Psoas muscle (tissue), 8 donors: Measurements from ENCODE around the gene CADM1. TPM values are rescaled to one million over a fixed set of nuclear protein-coding genes. Genes with fewer than 3 reads are reported as not detected.
A peak's percentile ranks its signal among the peaks of the same experiment; 100 is the strongest.

Experiments
- ATAC-seq, 4 donors: fragments of 200-7000 bp; cut with Tn5 transposase; one replicate each; pipeline ENCODE4 v1.9.1; 2020; ENCODE audit warnings: moderate library complexity in 3 of 4, mild to moderate bottlenecking in 2 of 4
- DNase-seq, 2 donors: peaks; one replicate each; pipeline ENCODE4 v3.0.0-alpha.2; 2020
- H3K27ac ChIP-seq: fragments of 200-600 bp; one replicate; pipeline ENCODE4 v1.8.0; 2022
- H3K27me3 ChIP-seq, 3 donors: fragments of 200-600 bp in 1 of 3; one replicate each; pipeline versions ENCODE4 v1.6.1 to v1.8.0; 2013 to 2022; ENCODE audit warnings: low read length in 2 of 3, mild to moderate bottlenecking in 2 of 3, moderate library complexity in 1 of 3; ENCODE audit not compliant: insufficient read depth in 3 of 3
- H3K36me3 ChIP-seq, 2 donors: fragments of 200-600 bp in 1 of 2; one replicate each; pipeline versions ENCODE4 v1.6.1 to v1.8.0; 2013 to 2022; ENCODE audit warnings: low read depth in 1 of 2, mild to moderate bottlenecking in 1 of 2, moderate library complexity in 1 of 2; ENCODE audit not compliant: insufficient read depth in 1 of 2
- H3K4me1 ChIP-seq: fragments of 200-600 bp; one replicate; pipeline ENCODE4 v1.8.0; 2022
- H3K4me3 ChIP-seq: fragments of 200-600 bp; one replicate; pipeline ENCODE4 v1.8.0; 2022; ENCODE audit warnings: mild to moderate bottlenecking
- H3K9me3 ChIP-seq: fragments of 200-600 bp; one replicate; pipeline ENCODE4 v1.8.0; 2022
- CTCF ChIP-seq: fragments of 200-600 bp; IDR thresholded peaks from one replicate; pipeline ENCODE4 v1.8.0; 2022; ENCODE audit warnings: antibody characterized with exemption
- WGBS, 3 donors: extraction: QIAGEN DNeasy Blood & Tissue Kit; methylation state at CpG; one replicate each; pipeline versions ENCODE4 v1.1.6 to v1.1.7; 2013; 5-methylcytosine and 5-hydroxymethylcytosine counted together
- intact Hi-C, 2 donors: fragments of 100-400 bp; cut with DNase I; formaldehyde crosslinking; loops; one replicate each; pipeline versions ENCODE4 v1.11.0 to v1.14.2; 2022
- polyA plus RNA-seq, 3 donors: library from polyadenylated mRNA; stranded (reverse); fragments of 200-250 nt; gene quantifications; one replicate each; pipeline ENCODE4 v1.2.3, GENCODE V29; 2013
- total RNA-seq, 4 donors: library from RNA; stranded (reverse); fragmentation: NEBNext Ultra II Directional in 2 of 4; extraction: Animal tissue kit (Norgen Biotek cat#: 25700) in 2 of 4; gene quantifications; one replicate each; pipeline versions ENCODE4 v1.2.1 to v1.2.4, GENCODE V29; 2021 to 2023
- donor health status: healthy with polysubstance abuse.
- donor health status: DM: no; HTN: no; CAD: no; lungs with moderate emphysema.
- donor health status: Bipolar disorder and iron deficiency.
- donor health status: healthy.
- donor health status: DM: yes; HTN: yes; CAD: no.
- donor health status: DM: no; HTN: no; CAD: no.
- donor health status: DM: no; HTN: no; CAD: no.
- donor health status: DM: yes; HTN: yes; CAD: no.

The CADM1 gene
- total and polyA plus RNA-seq, 7 donors, result 3.1 to 12.4 (median 9.5) TPM

DNA sequence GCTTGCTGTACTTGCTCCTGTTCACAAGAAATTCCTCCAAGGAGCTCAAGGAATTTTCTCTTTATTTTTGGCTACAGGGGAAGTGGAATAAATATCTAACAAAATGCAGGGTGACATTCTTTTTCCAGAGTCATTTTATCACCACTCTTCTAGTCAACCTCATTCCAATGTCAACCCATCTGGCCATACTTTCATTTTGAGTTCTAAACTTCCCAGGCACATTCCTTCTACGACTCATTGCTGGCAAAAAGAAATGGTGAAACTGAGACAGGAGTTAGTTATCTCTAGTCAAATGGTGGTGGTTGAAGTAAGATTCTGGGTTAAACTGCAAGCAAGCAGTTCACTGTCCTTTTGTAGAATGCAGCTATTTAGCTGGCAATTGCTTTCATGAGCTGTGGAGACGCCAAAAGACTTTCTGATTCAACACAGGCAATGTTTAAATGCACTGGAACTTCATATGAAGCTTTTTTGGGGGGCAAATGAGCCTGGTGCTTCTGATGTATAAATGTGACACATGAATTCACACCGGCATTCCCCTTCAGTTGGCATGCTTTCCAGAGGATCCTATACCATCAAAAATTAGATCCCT is 304.6 kb downstream of the CADM1 start:
- ATAC-seq (no peak), DNase-seq (no peak)
- Histone ChIP-seq H3K27me3 (no peaks in the 10 kb centered on the region), H3K4me3 (no peak overlapping the region), H3K9me3 (no peaks in the 10 kb centered on the region), H3K36me3 (no peaks in the 10 kb centered on the region), H3K27ac (no peak overlapping the region), H3K4me1 (peaks cover 10% of the 10 kb centered on the region)
- no peak for TF ChIP-seq CTCF
- WGBS, 3 donors, result 50 to 66% (median 54%) methylated on average over 3 of the region's 3 CpGs
- intact Hi-C loops, result no loop called here

DNA sequence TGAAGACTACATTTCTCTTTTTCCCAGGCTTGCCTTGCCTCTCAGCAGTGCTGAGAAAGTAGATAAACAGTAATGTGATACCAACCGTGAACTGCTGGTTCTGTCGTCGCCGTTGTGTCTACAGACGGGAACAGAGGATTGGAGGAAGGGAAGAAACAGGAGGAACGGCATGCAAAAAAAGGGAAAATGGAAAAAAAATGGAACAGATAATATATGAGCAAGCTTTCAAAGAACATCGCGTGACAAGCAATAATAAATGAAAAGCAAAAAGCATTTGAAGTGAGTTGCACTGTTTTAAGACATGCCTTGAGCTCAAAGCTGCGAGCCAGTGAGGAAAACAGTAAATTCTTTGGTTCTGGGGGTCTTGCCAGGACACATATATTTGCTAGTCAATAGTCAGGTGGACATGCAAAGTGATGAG is 305.9 kb downstream of the CADM1 start:
- Histone ChIP-seq H3K9me3 (no peaks in the 10 kb centered on the region), H3K36me3 (no peaks in the 10 kb centered on the region), H3K27me3 (no peaks in the 10 kb centered on the region), H3K27ac (peak overlapping the region; percentile 50), H3K4me3 (no peak overlapping the region), H3K4me1 (peaks cover 10% of the 10 kb centered on the region)
- DNase-seq, result no peak
- peak; percentile 50 to 77 (median 64) for ATAC-seq
- intact Hi-C loops, result no loop called here
- no peak for TF ChIP-seq CTCF
- 54 to 64% (median 61%) methylated on average over 9 of the region's 9 CpGs for WGBS, 3 donors

GRCh38 chr11:115197433-115197832 is 306.8 kb downstream of the CADM1 start:
- Histone ChIP-seq H3K9me3 (no peaks in the 10 kb centered on the region), H3K4me3 (no peak overlapping the region), H3K27ac (peak overlapping the region; percentile 50), H3K36me3 (no peaks in the 10 kb centered on the region), H3K4me1 (peaks cover 10% of the 10 kb centered on the region), H3K27me3 (no peaks in the 10 kb centered on the region)
- ATAC-seq, result no peak
- DNase-seq, result no peak
- intact Hi-C loops, result no loop called here
- no peak for TF ChIP-seq CTCF
- 74 to 80% (median 78%) methylated on average over 1 of the region's 1 CpG for WGBS, 3 donors

DNA sequence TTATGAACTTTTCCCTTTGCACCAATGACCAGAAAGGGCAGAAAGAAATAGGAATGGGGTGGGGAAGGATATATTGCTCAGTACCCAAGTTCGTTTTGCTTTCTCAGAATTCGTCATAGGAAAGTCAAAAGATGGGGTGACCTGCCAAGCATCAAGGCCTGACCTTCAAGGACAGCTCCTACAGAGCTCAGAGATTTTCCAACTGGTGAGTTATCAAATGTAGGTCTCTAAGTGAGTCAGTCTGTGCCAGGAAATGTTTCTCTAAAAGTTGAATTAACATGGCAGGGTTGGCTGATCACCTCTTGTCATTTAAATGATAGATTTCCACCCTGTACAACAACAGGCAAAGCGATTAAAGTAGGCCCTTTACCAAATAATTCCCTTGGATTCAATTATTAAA is 307.2 kb downstream of the CADM1 start:
- H3K36me3 ChIP-seq, result no peaks in the 10 kb centered on the region
- ATAC-seq, result no peak
- no peak overlapping the region for H3K4me3 ChIP-seq

More for the DNA sequence above, 307.2 kb downstream of the CADM1 start:
- H3K4me1 ChIP-seq, result peaks cover 10% of the 10 kb centered on the region
- intact Hi-C loops, result no loop called here
- TF ChIP-seq CTCF, result no peak
- WGBS, 3 donors, result 80 to 89% (median 83%) methylated on average over 3 of the region's 3 CpGs
- H3K27me3 ChIP-seq, result no peaks in the 10 kb centered on the region
- DNase-seq, result no peak
- H3K9me3 ChIP-seq, result no peaks in the 10 kb centered on the region
- no peak overlapping the region for H3K27ac ChIP-seq
